HCT116 (cell line): ENCODE measurements around the gene MYLK. TPM values are rescaled to one million over a fixed set of nuclear protein-coding genes. Genes with fewer than 3 reads are reported as not detected.

Experiments
- ATAC-seq: fragments of 200-7000 bp; cut with Tn5 transposase; 2 replicates; pipeline ENCODE4 v1.9.1; 2020; ENCODE audit warnings: mild to moderate bottlenecking, moderate library complexity
- BruUV-seq: library from RNA; stranded (reverse); fragments of 400-500 nt; replicated peaks from 2 replicates; lab custom pipeline; 2021; lab: Mats Ljungman, UMichigan
- CTCF ChIA-PET: fragments of 300-600 bp; sonication (Branson Sonifier 250); formaldehyde crosslinking; loops from one replicate; lab custom pipeline; 2021; ENCODE audit warnings: antibody characterized with exemption; lab: Charles Lee
- POLR2A ChIA-PET: fragments of 300-600, 350-600 bp; sonication (Branson Sonifier 250); formaldehyde crosslinking; loops from one replicate; lab custom pipeline; 2021; ENCODE audit warnings: antibody characterized with exemption; lab: Charles Lee
- RAD21 ChIA-PET, 2 experiments: fragments of 300-600 bp; sonication (Branson Sonifier 250); formaldehyde crosslinking; loops; one replicate each; lab custom pipeline; 2023; ENCODE audit warnings: low total read pairs in 2 of 2; ENCODE audit not compliant: uncharacterized antibody in 2 of 2, unreplicated experiment in 2 of 2, low non-redundant PET in 1 of 2; lab: Charles Lee
- DNase-seq: peaks from one replicate; pipeline ENCODE4 v3.0.0-alpha.2; 2010; ENCODE audit warnings: low read depth, low spot score
- H2AFZ ChIP-seq: fragments of 200-600 bp; shearing (Covaris generic), sonication (generic); 2 replicates; pipeline ENCODE4 v1.6.1; 2017; ENCODE audit warnings: low read depth, mixed run types, mixed read lengths, antibody characterized with exemption, low read length; ENCODE audit not compliant: poor library complexity, severe bottlenecking
- H3K27ac ChIP-seq: 2 replicates; pipeline ENCODE4 v1.5.1; 2012; ENCODE audit warnings: low read depth, low read length
- H3K27me3 ChIP-seq: fragments of 200-600 bp; sonication (generic); 2 replicates; pipeline ENCODE4 v1.6.1; 2016; ENCODE audit warnings: mixed run types, low read length, mixed read lengths; ENCODE audit not compliant: insufficient read depth
- H3K36me3 ChIP-seq, 2 experiments: fragments of 200-500 bp in 1 of 2; fragments of 200-600 bp in 1 of 2; sonication (Bioruptor generic) in 1 of 2; sonication (generic) in 1 of 2; 2 replicates each; pipeline versions ENCODE4 v1.5.1 to v1.6.1; 2014 to 2016; ENCODE audit warnings: low read length in 2 of 2, inconsistent platforms in 1 of 2, mixed read lengths in 1 of 2, mixed run types in 1 of 2; ENCODE audit not compliant: insufficient read depth in 2 of 2, control insufficient read depth in 1 of 2
- H3K4me1 ChIP-seq, 2 experiments: fragments of 200-600 bp in 1 of 2; sonication (generic) in 1 of 2; 2 replicates each; pipeline versions ENCODE4 v1.5.1 to v1.6.1; 2012 to 2017; ENCODE audit warnings: low read length in 2 of 2, inconsistent platforms in 1 of 2, mild to moderate bottlenecking in 1 of 2, mixed read lengths in 1 of 2, mixed run types in 1 of 2, moderate library complexity in 1 of 2; ENCODE audit not compliant: insufficient read depth in 2 of 2, control insufficient read depth in 1 of 2
- H3K4me2 ChIP-seq: fragments of 200-600 bp; sonication (generic); 2 replicates; pipeline ENCODE4 v1.6.1; 2017; ENCODE audit warnings: mixed run types, low read length, mixed read lengths
- H3K4me3 ChIP-seq, 2 experiments: fragments of 200-600 bp in 1 of 2; sonication (generic) in 1 of 2; replicated peaks in 1 of 2; 2 replicates each; pipeline ENCODE4 v1.5.1; 2011 to 2016; ENCODE audit warnings: low read length in 2 of 2, control low read depth in 1 of 2, low read depth in 1 of 2, mild to moderate bottlenecking in 1 of 2, mixed read lengths in 1 of 2, mixed run types in 1 of 2
- H3K79me2 ChIP-seq: fragments of 200-600 bp; sonication (generic); 2 replicates; pipeline ENCODE4 v1.6.1; 2017; ENCODE audit warnings: mild to moderate bottlenecking, mixed run types, low read length, moderate library complexity, mixed read lengths; ENCODE audit not compliant: insufficient read depth
- H3K9ac ChIP-seq: fragments of 200-600 bp; sonication (generic); 2 replicates; pipeline ENCODE4 v1.6.1; 2016; ENCODE audit warnings: low read length, mixed read lengths
- H3K9me2 ChIP-seq: fragments of 200-600 bp; sonication (generic), shearing (Covaris generic); 2 replicates; pipeline ENCODE4 v1.6.1; 2017; ENCODE audit warnings: mixed run types, mild to moderate bottlenecking, moderate library complexity; ENCODE audit not compliant: insufficient read depth
- H3K9me3 ChIP-seq, 2 experiments: fragments of 200-500 bp in 1 of 2; fragments of 200-600 bp in 1 of 2; sonication (Bioruptor generic) in 1 of 2; sonication (generic) in 1 of 2; 2 replicates each; pipeline ENCODE4 v1.6.1; 2014 to 2017; ENCODE audit warnings: low read length in 2 of 2, mixed read lengths in 2 of 2, inconsistent platforms in 1 of 2, low read depth in 1 of 2, mild to moderate bottlenecking in 1 of 2, mixed run types in 1 of 2, moderate library complexity in 1 of 2; ENCODE audit not compliant: control insufficient read depth in 1 of 2, insufficient read depth in 1 of 2
- H4K20me1 ChIP-seq: fragments of 200-600 bp; sonication (generic), shearing (Covaris generic); 2 replicates; pipeline ENCODE4 v1.6.1; 2017; ENCODE audit warnings: mixed run types, mild to moderate bottlenecking, moderate library complexity; ENCODE audit not compliant: insufficient read depth
- CBX3 ChIP-seq: IDR thresholded peaks from 2 replicates; pipeline ENCODE4 v1.6.1; 2012; ENCODE audit warnings: low read depth
- EZH2phosphoT487 ChIP-seq: fragments of 200-600 bp; IDR thresholded peaks from 2 replicates; pipeline ENCODE4 v1.6.1; 2018; ENCODE audit warnings: antibody characterized with exemption, borderline replicate concordance
- FOSL1 ChIP-seq: IDR thresholded peaks from 2 replicates; pipeline ENCODE4 v1.6.1; 2012; ENCODE audit warnings: low read depth
- JUND ChIP-seq: IDR thresholded peaks from 2 replicates; pipeline ENCODE4 v1.6.1; 2012
- POLR2AphosphoS5 ChIP-seq: IDR thresholded peaks from 2 replicates; pipeline ENCODE4 v1.6.1; 2011; ENCODE audit warnings: mild to moderate bottlenecking, low read depth, low read length, moderate library complexity
- SP1 ChIP-seq: IDR thresholded peaks from 2 replicates; pipeline ENCODE4 v1.6.1; 2012; ENCODE audit warnings: low read depth
- SRF ChIP-seq: IDR thresholded peaks from 2 replicates; pipeline ENCODE4 v1.6.1; 2012; ENCODE audit warnings: low read depth
- YY1 ChIP-seq: IDR thresholded peaks from 2 replicates; pipeline ENCODE4 v1.6.1; 2011; ENCODE audit warnings: low read length, low read depth, moderate library complexity, mild to moderate bottlenecking; ENCODE audit not compliant: insufficient replicate concordance; ENCODE audit errors: extremely low read depth
- ZFX ChIP-seq: fragments of 450-650 bp; IDR thresholded peaks from 2 replicates; pipeline ENCODE4 v1.6.1; 2017
- intact Hi-C: fragments of 100-400 bp; cut with micrococcal nuclease; formaldehyde crosslinking; loops from 2 replicates; pipeline ENCODE4 v1.10.0; 2022
- total RNA-seq: library from RNA; stranded (reverse); gene quantifications from one replicate; pipeline ENCODE4 v1.2.1, GENCODE V29; 2021; ENCODE audit not compliant: unreplicated experiment
- TF ChIP-seq, protein P1 (sequence below): IDR thresholded peaks from 2 replicates; pipeline ENCODE4 v1.6.1; 2012; ENCODE audit warnings: low read depth
- TF ChIP-seq, protein P2 (sequence below): IDR thresholded peaks from 2 replicates; pipeline ENCODE4 v1.6.1; 2011; ENCODE audit warnings: mild to moderate bottlenecking, low read length, moderate library complexity; ENCODE audit not compliant: insufficient replicate concordance; ENCODE audit errors: extremely low read depth
- TF ChIP-seq, protein P3 (sequence below): IDR thresholded peaks from 2 replicates; pipeline ENCODE4 v1.6.1; 2012

MYLK gene
- total RNA-seq, 1 experiment from 2014 or later: 3.8 TPM

DNA sequence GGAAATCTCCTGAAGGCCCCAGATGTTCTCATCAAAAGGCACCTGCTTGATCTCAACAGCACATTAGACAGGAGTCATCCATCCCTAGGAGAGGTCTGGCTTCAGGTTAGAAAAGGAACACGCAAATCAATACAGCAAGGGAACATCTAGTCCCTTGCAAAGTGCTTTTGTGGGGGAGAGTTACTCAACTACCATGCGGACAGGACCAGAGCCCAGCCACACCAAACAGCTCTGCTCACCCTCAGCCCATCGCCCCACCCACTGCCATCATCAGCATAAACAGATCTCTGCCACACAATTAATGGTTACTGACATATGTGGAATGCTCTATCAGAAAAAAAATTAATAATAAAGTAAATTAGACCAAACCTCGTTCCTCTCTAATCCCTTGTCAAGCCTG is 85.6 kb downstream of the MYLK start:
- POLR2A ChIA-PET: no interaction called here
- H3K4me3 ChIP-seq: no peak overlapping the region

DNA sequence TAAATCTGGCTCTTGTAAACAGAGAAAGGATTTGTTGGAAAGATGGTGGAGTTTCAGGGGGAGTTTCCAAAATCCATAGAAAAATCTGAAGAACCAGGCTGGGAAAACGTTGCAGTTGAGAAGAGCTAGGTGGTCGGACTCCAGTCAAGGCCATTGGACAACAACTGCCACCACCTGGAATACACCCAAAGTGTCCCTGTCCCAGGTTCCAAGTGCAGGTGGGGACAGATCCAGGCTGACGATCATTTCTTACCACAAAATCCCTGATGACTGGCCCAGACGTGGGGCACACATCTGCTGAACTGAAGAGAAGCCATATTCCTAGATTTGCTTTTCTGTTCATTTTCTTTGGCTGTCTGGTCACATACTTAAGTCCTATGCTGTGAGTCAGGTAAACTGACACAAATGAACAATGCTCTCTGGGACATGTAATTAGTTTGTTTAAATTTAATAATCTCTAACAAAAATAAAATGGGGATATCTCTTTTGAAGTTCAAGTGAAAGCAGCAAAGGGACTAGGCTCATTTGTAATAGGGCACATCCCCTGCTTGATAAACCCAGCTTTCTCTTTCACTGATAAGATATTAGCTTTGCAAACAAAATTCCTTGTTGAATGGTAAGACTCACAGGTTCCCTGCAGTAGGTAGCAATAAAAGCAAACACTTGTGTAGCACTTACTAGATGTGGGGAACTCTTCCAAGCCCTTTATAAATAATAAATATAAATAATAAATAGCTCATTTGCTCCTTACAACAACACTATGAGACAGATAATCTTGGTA is 88.5 kb downstream of the MYLK start:
- H3K36me3 ChIP-seq: no peaks in the 10 kb centered on the region
- H4K20me1 ChIP-seq: no peaks in the 10 kb centered on the region
- H3K9ac ChIP-seq: no peak overlapping the region
- no peak overlapping the region for H3K27ac ChIP-seq
- CTCF ChIA-PET: no interaction called here
- H3K79me2 ChIP-seq: no peaks in the 10 kb centered on the region
- DNase-seq (no peak), ATAC-seq (no peak)
- no peaks in the 10 kb centered on the region for H3K9me2 ChIP-seq
- RAD21 ChIA-PET: no interaction called here
- H3K4me3 ChIP-seq: no peak overlapping the region
- no peaks in the 10 kb centered on the region for H3K9me3 ChIP-seq
- H3K4me2 ChIP-seq: no peak overlapping the region
- BruUV-seq: no TSS peak
- TF ChIP-seq, protein P1, sequence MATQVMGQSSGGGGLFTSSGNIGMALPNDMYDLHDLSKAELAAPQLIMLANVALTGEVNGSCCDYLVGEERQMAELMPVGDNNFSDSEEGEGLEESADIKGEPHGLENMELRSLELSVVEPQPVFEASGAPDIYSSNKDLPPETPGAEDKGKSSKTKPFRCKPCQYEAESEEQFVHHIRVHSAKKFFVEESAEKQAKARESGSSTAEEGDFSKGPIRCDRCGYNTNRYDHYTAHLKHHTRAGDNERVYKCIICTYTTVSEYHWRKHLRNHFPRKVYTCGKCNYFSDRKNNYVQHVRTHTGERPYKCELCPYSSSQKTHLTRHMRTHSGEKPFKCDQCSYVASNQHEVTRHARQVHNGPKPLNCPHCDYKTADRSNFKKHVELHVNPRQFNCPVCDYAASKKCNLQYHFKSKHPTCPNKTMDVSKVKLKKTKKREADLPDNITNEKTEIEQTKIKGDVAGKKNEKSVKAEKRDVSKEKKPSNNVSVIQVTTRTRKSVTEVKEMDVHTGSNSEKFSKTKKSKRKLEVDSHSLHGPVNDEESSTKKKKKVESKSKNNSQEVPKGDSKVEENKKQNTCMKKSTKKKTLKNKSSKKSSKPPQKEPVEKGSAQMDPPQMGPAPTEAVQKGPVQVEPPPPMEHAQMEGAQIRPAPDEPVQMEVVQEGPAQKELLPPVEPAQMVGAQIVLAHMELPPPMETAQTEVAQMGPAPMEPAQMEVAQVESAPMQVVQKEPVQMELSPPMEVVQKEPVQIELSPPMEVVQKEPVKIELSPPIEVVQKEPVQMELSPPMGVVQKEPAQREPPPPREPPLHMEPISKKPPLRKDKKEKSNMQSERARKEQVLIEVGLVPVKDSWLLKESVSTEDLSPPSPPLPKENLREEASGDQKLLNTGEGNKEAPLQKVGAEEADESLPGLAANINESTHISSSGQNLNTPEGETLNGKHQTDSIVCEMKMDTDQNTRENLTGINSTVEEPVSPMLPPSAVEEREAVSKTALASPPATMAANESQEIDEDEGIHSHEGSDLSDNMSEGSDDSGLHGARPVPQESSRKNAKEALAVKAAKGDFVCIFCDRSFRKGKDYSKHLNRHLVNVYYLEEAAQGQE: no peak
- TF ChIP-seq YY1 (no peak), EZH2phosphoT487 (no peak), FOSL1 (no peak), SP1 (no peak), JUND (no peak), POLR2AphosphoS5 (no peak)
- TF ChIP-seq, protein P2, sequence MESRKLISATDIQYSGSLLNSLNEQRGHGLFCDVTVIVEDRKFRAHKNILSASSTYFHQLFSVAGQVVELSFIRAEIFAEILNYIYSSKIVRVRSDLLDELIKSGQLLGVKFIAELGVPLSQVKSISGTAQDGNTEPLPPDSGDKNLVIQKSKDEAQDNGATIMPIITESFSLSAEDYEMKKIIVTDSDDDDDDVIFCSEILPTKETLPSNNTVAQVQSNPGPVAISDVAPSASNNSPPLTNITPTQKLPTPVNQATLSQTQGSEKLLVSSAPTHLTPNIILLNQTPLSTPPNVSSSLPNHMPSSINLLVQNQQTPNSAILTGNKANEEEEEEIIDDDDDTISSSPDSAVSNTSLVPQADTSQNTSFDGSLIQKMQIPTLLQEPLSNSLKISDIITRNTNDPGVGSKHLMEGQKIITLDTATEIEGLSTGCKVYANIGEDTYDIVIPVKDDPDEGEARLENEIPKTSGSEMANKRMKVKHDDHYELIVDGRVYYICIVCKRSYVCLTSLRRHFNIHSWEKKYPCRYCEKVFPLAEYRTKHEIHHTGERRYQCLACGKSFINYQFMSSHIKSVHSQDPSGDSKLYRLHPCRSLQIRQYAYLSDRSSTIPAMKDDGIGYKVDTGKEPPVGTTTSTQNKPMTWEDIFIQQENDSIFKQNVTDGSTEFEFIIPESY: no peak
- TF ChIP-seq, protein P3, sequence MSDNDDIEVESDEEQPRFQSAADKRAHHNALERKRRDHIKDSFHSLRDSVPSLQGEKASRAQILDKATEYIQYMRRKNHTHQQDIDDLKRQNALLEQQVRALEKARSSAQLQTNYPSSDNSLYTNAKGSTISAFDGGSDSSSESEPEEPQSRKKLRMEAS: no peak
- no peaks in the 10 kb centered on the region for H3K27me3 ChIP-seq
- intact Hi-C loops: no loop called here
- POLR2A ChIA-PET: no interaction called here
- H3K4me1 ChIP-seq: peaks cover 0 to 22% of the 10 kb centered on the region in 2 experiments; a peak in 2 of 4 replicates
- H2AFZ ChIP-seq: no peak overlapping the region

More for the DNA sequence above, 85.6 kb downstream of the MYLK start:
- H3K36me3 ChIP-seq: no peaks in the 10 kb centered on the region
- DNase-seq (no peak), ATAC-seq (no peak)
- intact Hi-C loops: no loop called here
- no peaks in the 10 kb centered on the region for H3K27me3 ChIP-seq
- no peaks in the 10 kb centered on the region for H3K9me3 ChIP-seq
- no peak overlapping the region for H3K4me2 ChIP-seq
- no peaks in the 10 kb centered on the region for H3K79me2 ChIP-seq
- no TSS peak for BruUV-seq
- TF ChIP-seq CBX3 (no peak), ZFX (no peak), SP1 (no peak), POLR2AphosphoS5 (no peak), SRF (no peak)
- TF ChIP-seq, protein P3: no peak
- H3K9ac ChIP-seq: no peak overlapping the region
- no peaks in the 10 kb centered on the region for H4K20me1 ChIP-seq
- no peak overlapping the region for H3K27ac ChIP-seq
- no peak overlapping the region for H2AFZ ChIP-seq
- RAD21 ChIA-PET: no interaction called here
- CTCF ChIA-PET: no interaction called here
- H3K9me2 ChIP-seq: no peaks in the 10 kb centered on the region
- no peaks in the 10 kb centered on the region for H3K4me1 ChIP-seq
